Measurements from ENCODE around the gene ZBTB34.

ZBTB34 gene

DNA sequence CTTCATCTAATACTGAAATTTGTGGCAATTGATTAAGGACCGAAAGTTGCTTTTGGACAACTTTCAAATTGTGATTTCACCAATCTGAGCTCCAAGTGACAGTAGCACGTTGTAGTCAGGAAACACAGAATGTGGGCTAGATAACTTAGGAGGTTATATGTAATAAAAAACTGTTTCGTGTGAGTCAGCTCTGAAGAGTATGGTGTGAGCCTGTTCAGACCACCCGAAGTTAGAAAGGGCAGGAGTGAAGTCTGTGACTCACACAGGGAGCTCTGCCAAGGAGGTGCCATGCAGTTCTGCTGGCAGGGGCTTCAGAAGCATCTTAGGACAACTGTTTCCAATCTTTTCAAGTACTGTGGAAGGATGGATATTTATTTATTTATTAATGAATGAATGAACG, 16.4 kb upstream of the ZBTB34 start:
- DNase-seq = no peak

DNA sequence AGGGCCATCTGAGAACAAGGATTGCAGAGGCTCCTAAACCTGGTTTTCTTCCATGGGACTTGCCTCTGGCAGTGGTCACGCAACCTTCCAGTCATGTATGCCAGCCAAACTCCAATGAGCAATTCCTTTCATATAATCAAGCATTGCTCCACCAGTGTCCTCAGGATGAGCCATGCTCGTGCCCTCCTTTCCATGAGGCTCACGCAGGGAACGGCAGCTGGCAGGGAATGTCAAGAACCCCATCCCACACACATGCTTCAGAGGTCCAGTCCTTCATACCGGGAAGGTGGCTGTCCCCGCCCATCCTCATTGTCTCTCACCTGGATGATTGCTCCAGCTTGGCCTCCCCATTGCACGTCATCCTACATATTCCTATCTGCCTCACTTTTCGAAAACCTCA, 13.4 kb upstream of the ZBTB34 start:
- no peak for DNase-seq

DNA sequence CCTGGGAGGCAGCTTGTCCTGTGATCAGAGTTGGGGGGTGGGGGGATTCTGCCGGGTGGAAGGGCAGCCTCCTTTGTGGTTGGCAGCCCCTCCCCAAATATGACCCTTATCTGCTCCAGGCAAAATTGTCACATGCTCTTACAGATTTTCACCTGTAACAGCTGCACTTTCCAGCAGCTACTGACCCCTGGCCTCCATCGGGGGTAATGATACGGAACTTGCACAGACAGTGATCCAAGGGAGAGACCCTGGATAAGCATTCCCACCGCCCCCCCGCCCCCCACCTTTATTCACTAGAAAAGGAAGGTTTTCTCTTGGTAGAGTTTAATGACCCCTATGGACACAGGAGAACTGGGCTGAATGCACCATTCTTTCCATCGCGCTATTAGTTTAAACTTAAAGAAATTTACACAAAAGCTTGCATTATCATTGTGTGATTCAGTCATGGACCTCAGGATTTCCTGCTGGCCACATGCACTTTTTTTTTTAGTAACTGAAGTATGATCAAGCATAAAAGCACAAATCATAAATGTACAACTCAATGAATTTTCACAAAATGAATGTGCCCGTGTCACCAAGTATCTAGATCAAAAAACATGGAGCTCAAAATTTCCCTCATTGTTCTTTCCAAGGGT, 10.7 kb upstream of the ZBTB34 start:
- no peak for DNase-seq

DNA sequence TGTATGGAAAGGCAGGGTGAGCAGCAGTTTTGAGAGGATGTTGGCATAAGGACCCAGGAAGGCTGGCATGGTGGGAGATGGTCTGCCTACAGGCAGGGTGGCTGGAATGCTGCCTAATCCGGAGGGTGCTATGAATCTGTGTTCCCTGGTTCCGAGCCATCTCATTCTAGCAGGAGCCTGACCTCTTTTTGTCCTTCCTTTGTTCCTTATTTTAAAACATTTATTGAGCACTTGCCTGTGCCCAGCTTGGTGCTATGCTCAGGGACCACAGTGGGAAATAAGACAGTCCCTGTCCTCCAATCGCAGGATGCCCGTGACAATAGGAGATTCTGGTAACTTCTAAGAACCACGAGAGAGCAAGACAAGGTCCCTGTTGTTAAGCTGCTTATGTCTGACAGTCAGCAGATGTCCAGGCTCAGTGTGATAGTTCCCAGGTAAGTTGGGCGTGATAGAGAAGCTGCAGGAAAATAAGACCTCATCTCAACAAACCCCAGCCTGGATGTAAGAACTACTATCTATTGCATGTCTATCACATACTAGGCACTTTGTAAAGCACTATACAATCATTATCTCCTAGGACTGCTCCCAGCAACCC, 9.1 kb upstream of the ZBTB34 start:
- DNase-seq = no peak

DNA sequence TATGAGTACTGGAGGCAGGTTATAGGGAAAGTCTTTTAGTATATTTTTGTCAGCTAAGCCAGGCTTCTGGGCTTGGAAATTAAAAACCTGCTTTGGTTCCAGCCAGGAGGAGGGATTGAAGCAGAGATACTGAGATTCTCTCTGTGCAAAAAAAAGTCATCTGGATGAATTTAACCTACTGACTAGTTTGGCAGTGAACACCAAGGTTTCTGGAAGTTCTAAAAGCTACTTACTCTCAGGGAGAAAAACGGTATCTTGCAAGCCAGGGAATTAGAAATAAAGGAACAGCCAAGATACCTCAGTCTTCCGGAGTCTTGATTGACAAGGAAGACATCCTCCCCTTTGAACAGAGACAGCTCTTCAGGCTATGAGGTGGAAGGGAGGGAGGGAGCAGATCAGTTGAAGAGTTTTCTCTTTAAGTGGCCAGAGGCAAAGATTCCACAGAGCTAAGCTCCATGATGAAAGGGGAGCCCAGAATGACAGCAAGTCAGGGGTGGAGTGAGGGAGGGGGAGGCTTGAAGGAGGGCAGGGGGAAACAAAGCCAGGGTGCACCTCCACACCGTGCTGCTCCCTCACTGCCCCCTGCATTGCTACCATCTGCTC, 8.3 kb upstream of the ZBTB34 start:
- no peak for DNase-seq

DNA sequence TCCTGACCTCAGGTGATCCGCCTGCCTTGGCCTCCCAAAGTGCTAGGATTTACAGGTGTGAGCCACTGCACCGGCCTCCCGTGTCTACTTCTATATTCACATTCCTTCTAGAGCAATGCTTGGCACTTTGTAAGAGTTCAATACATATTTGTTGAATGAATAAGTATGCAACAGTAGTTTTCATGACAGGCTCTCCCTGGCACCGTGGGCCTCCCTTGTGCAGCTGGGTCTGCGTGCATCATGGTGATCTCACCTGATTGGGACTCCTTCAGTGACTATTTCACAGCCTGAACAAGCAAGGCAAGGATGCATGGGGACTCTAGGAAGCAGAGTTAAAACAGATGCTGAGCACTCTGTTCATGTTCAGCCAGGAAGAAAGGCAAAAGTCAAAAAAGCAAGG, 6.8 kb upstream of the ZBTB34 start:
- no peak for DNase-seq

DNA sequence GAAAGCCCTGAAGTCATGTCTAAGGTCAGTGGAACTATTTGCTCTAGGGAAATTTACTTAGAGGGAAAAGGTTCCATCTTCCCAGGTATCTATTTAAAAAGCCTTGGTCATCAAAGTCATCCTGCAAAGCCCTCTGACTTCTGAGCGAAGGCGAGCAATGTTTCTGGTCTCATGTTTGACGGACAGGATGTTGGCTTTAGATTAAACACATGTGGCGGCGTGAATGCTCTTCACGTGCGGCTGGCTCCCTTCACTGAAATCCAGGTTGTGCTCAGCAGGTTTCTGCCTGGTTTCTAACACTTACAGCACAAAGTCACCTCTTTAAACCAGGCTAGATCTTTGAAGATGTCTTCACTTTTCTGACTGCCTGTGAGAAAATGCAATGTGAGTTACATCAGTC, 5.7 kb upstream of the ZBTB34 start:
- no peak for DNase-seq

DNA sequence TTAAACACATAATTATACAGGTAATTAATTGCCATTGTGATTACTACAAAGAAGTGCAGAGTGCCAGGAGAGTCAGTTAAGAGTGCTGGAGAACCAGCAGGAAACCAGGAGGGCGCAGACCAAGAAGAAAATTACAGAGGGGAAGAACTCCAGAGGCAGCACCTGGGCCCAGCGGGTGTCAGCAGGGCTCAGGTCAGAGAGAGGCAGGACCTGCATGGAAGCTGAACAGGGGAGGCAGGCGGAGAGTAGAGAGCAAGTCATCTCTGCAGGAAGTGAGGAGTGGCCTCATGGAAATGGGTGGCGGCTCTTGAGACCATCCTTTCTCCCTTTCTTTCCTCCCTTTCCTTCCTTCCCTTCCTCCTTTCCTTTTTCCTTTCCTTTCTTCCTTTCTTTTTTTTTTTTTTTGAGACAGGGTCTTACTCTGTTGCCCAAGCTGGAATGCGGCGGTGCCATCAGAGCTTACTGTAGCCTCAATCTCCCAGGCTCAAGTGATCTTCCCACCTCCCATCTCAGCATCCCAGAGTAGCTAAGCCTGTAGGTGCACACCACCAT, 4.0 kb upstream of the ZBTB34 start:
- DNase-seq = no peak

DNA sequence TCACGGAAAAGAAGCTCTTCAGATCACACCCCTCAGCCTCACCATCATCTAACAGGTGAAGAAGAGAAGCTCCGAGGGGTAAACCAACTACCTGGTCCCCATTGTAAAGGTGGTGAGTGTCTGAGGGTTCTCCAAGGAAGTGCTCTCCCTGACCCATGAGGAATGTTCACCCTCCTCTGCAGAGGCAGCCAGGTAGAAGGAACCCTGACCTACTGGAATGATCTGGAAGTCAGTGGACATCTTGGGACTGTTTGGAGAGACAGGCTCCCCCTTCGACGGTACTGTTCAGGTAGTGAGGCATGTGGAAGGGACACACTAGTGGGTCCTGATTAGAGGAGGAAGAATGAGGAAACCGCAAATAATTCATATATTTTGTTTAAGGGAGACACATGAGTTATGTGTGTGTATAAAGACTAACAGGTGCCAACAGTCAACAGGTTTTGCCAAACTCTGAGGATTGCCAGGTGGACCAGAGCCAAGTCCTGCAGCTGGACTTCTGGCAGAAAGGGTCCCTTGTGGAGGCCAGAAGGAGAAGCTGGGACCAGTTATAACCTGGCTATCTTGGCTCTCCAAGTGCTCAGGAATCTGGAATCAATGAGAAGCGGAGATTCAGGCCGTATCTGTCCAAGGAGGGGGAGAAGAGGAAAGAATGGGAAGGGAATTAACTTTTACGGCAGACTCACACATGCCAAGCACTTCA, 3.0 kb upstream of the ZBTB34 start:
- DNase-seq = no peak

DNA sequence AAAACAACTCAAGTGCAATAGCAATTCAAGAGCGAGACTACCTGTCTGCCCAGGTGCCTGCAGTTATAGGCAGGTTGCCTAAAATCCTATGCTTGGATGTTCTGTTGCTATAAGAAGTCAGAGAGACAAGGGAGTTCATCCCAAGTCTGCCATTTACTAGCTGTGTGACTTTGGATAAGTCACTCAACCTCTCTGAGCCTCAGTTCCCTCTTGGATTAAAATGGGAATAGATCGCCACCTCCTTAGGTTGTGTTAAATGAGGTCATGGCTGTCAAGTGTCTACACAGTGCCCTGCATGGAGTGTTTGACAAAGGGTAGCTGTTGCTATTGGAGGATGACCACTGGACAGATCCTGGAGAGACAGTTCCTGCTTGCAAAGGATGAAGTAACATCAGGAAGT, 1.3 kb upstream of the ZBTB34 start:
- no peak for DNase-seq

DNA sequence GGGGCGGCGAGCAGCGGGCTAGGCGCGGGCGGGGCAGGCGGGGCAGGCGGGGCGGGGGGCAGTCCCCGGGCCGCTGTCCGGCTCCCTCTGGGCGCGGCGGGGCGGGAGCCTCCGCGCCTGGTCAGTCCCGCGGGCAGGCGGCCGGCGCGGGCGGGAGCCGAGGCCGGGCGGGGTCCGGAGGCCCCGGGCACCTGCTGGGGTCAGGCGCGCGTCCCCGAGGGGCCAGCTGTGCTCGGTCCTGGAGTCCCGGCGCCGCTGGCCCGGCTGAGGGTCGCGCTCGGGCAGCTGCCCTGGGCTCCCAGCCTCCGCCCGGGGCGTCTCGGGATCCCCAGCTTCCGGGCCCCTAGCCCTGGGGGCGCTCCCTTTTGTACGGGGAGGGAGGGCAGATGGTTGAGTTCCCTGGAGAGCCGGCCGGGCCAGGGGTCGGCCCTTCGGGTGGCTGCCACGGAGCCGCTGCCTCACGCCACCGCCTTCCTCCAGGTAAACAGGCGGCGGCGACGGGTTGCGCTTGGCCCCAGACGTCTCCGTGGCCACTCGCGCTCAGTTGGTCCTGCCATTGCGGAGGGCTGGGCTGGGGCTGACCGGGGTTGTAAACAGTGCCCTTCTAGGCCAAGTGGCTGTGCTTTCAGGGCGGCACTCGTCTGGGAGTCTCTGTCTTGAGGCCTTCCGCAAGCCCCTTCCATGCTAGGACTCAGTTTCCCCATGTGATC, 473 bp downstream of the ZBTB34 start:
- no peak for DNase-seq

DNA sequence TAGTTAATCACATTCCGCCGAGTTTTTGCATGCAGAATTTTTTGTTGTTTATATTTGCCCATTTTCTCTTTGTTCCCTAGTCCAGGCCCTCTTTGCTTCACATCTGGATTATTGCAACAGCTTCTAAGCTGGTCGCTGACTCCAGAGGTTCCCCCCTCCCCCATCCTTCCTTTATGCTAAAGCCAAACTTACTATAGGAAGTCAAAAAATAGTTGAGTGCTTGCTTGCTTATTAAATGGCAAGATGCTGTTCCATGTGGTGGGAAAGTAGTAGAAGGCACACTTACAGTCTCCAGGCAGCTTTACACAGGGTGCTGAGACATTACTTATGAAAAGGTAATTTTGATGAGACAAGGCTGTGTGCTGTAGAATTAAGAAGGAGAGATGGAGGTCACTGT, 1.3 kb downstream of the ZBTB34 start:
- no peak for DNase-seq

DNA sequence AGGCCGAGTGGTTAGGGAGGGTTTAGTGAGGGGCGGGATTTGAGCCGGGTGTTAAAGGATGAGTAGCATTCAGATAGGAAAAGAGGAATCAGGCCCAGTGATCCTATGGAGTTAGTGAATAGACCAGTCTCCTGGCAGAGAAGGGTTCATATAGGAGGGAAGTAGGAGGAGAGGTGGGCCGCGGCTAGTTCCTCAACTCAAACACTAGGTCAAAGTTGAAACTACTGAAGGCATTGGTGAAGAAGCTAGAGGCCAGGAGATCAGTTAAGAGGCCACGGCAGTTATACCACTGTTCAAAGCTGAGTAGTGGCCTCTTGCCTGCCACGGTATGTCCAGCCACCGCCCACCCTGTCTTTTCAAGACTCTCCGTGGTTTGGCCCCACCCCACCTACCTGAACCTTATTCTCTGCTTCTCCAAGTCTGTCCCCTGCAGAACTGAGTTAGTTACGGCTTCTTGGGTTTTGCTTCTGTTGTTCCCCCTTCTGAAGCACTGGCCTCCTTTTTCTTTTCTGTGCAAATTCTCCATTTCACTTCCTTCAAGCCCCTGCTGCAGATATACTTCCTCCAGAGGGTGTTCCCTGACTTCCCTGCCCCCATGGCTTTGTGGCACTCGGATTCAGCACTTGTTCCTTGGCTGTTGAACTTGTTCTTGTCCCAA, 1.8 kb downstream of the ZBTB34 start:
- no peak for DNase-seq

DNA sequence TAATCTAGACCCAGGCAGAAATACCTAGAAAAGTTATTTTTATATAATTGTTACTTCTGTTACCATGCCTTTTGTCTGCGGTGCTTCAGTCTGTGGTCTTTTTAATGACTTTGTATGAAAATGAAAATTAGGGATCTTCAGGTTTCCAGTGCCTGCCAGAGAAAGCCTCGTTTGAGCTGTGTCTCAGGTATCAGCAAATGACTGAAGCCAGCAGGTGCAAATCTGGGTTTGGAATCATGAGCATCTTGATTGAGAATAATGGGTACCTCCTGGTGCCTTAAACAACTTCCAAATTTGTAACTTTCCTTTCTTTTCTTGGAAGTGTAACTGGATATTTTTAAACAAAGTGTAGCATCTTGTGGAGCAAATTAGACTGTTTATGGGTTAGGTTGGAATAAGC, 4.3 kb downstream of the ZBTB34 start:
- DNase-seq = no peak

DNA sequence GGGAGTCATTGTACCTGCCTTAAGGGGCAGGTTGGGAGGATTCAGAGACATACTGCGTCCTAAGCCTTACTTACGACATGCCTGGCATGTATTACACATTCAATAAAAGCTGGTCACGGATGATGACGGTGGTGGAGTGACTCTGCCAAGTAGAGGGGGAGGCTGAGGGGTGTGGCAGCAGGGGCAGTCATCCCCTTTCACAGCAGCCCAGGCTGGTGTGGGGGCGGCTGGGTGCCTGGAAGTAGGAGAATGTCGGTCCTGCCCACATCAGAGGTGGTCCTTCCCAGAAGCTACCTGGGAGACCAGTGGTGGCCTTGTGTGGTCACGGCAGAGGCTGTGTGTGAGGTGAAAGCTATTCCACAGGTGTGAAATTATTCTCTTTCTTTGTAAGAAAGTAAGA, 8.9 kb downstream of the ZBTB34 start:
- DNase-seq = no peak

DNA sequence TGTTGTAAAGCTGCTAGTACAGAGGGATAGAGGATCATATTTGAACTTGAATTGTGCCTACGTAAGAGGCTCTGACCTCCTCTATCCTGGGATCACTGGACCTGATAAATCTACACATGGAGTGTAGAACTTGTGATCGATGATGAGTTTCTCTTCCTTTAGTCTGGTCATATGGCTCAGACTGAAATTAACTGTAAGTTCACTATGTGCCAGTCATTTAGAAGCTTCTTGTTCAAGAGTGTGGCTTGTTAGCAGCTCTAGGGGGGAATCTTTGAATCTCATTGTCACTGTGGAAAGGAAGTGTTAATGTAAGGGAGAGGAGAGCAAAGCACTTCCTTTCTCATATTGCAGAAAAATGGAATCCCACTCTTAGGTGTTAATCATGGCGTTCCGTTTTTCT, 12.1 kb downstream of the ZBTB34 start:
- DNase-seq = no peak

DNA sequence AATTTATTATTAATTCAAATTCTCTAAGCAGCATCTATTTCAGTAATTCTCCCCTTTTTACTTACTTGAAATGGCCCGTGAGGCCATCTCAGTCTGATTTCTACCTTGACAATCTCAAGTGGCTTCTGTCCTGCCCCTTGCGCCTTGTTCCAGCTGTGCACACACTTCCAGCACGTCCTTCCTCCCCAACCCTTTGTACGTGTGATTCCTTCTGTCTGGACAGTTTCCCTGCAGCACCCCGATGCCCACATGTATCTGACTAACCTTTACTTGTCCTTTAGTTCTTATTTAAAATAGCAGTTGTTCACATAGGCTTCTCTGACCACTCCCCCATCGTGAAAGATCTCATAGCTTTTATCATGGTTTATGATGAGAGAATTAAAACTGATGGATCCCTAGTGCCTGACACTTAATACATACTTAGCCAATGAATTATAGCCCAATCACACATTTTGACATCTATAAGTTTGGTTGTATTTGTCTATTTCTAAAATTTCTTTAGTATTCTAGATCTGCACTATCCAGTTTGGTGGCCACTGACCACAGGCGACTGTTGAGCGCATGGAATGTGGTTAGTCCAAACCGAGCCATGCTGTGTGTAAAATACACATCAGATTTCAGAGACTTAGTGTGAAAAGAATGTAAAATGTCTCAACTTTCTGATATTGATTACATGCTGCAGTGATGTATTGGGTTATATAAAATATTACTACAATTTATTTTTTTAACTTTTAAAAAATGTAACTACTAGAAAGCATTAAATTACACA, 14.3 kb downstream of the ZBTB34 start:
- no peak for DNase-seq

DNA sequence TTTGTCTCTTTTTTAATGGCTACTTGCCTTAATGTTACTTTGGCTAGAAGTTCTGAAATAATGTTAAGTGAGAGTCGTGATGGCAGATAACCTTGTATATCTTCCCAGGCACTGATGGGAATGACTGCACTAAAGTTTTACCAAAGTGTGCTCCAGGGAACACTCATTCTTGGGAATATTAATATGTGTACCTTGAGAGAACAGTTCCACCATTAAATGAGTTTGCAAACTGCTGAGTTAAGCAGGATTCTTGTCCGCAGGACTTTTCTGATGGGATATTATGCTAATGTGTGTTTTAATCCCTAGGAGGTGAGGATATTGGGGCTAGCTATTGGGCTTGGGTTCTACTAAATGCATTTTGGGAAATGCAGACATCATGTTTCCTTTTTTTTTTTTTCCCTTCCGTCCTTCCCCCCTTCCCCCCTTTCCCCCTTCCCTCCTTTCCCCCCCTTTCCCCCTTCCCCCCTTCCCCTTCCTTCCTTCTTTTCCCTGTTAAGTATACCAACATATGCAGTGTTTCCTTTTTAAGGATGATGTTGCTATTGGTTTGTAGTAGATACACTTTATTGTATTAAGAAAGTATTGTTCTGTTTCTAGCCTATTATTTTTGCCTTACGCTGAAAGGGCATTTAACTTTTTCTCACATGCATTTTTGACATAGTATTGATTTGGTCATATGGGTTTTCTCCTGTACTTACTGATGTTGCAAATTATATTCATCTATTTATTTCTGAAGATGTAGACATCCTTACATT, 15.5 kb downstream of the ZBTB34 start:
- no peak for DNase-seq

DNA sequence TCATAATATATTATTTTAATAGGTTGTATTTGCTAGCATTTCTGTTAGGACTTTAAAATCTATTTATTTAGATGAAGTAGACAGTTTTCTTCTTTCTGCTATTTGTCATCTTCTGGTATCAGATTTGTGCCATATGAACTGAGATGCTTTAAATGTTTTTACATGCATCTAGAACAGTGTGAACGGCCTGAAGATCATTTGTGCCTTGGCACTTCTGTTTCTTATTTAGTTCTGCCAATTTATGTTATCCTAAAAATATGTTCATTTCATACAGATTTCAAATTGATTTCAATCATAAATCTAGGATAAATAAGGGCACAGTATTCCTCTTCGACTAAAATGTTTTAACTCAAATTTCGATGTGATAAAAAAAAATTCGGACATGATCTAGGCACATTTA, 16.1 kb downstream of the ZBTB34 start:
- no peak for DNase-seq

DNA sequence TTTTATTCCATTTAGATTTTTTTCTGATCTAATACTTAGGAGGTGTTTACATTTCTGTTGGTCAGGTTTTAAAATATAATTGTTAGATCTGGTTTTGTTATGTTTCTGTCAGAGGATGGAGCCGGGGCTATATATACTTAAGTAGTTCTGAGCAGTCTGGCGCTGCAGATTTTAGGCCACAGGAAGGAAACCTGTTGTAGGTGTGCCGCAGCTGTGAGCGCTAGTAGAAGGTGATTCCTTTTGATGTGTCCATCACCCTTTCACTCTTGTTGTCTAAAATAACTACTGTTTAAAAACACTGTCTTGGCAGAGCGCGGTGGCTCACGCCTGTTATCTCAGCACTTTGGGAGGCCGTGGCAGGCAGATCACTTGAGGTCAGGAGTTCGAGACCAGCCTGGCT, 17.0 kb downstream of the ZBTB34 start:
- DNase-seq = no peak

DNA sequence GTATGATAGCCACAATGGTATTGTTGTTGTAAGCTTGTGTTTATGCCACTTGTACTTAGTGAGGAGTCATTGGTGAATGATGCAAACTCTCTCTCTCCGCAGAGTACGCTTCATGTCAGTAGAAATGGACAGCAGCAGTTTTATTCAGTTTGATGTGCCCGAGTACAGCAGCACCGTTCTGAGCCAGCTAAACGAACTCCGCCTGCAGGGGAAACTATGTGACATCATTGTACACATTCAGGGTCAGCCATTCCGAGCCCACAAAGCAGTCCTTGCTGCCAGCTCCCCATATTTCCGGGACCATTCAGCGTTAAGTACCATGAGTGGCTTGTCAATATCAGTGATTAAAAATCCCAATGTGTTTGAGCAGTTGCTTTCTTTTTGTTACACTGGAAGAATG, 18.8 kb downstream of the ZBTB34 start:
- no peak for DNase-seq
